ENCODE results near the gene REST. TPM values are rescaled to one million over a fixed set of nuclear protein-coding genes. Genes with fewer than 3 reads are reported as not detected.
A peak's percentile ranks its signal among the peaks of the same experiment; 100 is the strongest.

REST gene
- total RNA-seq, 1 experiment from 2014 or later, result 28.3 TPM

DNA sequence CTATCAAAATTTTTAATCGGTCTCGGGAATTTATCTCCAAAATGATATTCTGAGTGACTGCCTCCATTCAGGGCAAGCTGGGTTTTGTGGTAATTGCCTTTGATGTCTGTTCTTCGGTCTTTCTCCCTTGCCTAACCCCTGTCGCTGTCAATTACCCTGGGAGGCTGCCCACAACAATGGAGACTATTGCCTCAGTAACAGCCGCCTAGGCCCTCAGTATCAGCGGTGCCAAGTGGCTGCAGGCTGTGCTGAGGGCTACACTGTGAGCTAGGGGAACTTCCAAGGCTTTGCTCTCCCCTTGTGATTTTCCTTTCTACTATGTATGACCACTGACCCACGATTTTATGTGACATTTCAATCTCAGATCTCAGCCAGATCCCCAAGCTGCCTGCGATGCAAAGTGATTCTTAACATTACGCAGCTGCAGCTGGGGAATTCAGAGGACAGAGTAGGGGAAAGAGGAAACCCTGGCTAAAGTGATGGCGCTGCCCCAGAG lies 36.3 kb upstream of the REST start:
- Histone ChIP-seq H3K4me2 (no peak overlapping the region), H3K27ac (no peak overlapping the region), H4K20me1 (ENCODE audit: insufficient read depth) (no peaks in the 10 kb centered on the region), H2AFZ (no peak overlapping the region), H3K27me3 (ENCODE audit: insufficient read depth, low read depth) (no peaks in the 10 kb centered on the region), H3K9me3 (ENCODE audit: insufficient read depth, low read depth) (no peaks in the 10 kb centered on the region), H3K4me1 (replicated peaks; ENCODE audit: insufficient read depth) (no peaks in the 10 kb centered on the region), H3K36me3 (ENCODE audit: low read depth) (no peaks in the 10 kb centered on the region), H3K9me2 (ENCODE audit: insufficient read depth) (no peaks in the 10 kb centered on the region), H3F3A (ENCODE audit: insufficient read depth, low read depth) (no peaks in the 10 kb centered on the region), H3K79me2 (ENCODE audit: low read depth) (no peaks in the 10 kb centered on the region), H3K4me3 (no peak overlapping the region)
- no TSS peak for BruUV-seq (replicated peaks)
- ChIA-PET CTCF (no interaction called here), POLR2A (ENCODE audit: unreplicated experiment) (interaction anchor here (0.7 kb wide), 1 partner anchor 63 kb away, joined by 12 read pairs; no protein-coding TSS in a partner anchor)
- intact Hi-C loops (cut with micrococcal nuclease; ENCODE audit: unreplicated experiment), result no loop called here
- TF ChIP-seq EZH2 (IDR thresholded peaks at IDR 0.05; ENCODE audit: low read depth), result no peak
- TF ChIP-seq, protein P1, sequence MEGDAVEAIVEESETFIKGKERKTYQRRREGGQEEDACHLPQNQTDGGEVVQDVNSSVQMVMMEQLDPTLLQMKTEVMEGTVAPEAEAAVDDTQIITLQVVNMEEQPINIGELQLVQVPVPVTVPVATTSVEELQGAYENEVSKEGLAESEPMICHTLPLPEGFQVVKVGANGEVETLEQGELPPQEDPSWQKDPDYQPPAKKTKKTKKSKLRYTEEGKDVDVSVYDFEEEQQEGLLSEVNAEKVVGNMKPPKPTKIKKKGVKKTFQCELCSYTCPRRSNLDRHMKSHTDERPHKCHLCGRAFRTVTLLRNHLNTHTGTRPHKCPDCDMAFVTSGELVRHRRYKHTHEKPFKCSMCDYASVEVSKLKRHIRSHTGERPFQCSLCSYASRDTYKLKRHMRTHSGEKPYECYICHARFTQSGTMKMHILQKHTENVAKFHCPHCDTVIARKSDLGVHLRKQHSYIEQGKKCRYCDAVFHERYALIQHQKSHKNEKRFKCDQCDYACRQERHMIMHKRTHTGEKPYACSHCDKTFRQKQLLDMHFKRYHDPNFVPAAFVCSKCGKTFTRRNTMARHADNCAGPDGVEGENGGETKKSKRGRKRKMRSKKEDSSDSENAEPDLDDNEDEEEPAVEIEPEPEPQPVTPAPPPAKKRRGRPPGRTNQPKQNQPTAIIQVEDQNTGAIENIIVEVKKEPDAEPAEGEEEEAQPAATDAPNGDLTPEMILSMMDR (conservative IDR thresholded peaks at IDR 0.05), result no peak
- no peak for DNase-seq

DNA sequence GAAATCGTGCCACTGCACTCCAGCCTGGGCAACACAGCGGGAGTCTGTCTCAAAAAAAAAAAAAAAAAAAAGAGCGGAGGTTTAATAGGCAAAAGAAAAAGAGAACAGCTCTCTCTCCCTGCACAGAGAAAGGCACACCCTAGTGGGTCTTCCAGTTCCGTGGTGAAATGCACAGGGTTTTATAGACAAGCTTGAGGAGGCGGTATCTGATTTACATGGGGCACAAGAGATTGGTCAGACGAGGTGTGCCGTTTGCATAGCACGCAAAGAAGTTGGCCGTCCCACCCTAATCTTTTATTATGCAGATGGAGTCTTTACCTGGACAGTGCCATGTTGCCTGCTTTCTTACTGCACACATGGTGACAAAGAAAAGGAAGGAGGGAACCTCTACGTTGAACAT lies 33.5 kb upstream of the REST start:
- H3K27ac ChIP-seq, result no peak overlapping the region
- no peak overlapping the region for H3K4me2 ChIP-seq
- H3F3A ChIP-seq (ENCODE audit: insufficient read depth, low read depth), result no peaks in the 10 kb centered on the region
- ChIA-PET POLR2A (ENCODE audit: unreplicated experiment) (no interaction called here), CTCF (interaction anchor here (0.6 kb wide), 1 partner anchor 37 kb away, joined by 3 read pairs; no protein-coding TSS in a partner anchor)
- DNase-seq, result peak in 1 of 2 experiments; percentile 30
- intact Hi-C loops (cut with micrococcal nuclease; ENCODE audit: unreplicated experiment), result no loop called here
- H3K36me3 ChIP-seq (ENCODE audit: low read depth), result no peaks in the 10 kb centered on the region
- H2AFZ ChIP-seq, result no peak overlapping the region
- no peaks in the 10 kb centered on the region for H3K9me3 ChIP-seq (ENCODE audit: insufficient read depth, low read depth)
- no peaks in the 10 kb centered on the region for H3K79me2 ChIP-seq (ENCODE audit: low read depth)
- H3K27me3 ChIP-seq (ENCODE audit: insufficient read depth, low read depth), result no peaks in the 10 kb centered on the region
- H3K9me2 ChIP-seq (ENCODE audit: insufficient read depth), result no peaks in the 10 kb centered on the region
- no peaks in the 10 kb centered on the region for H4K20me1 ChIP-seq (ENCODE audit: insufficient read depth)
- no TSS peak for BruUV-seq (replicated peaks)
- TF ChIP-seq, protein P1 (conservative IDR thresholded peaks at IDR 0.05), result no peak
- no peak for TF ChIP-seq EZH2 (IDR thresholded peaks at IDR 0.05; ENCODE audit: low read depth)
- H3K4me3 ChIP-seq, result no peak overlapping the region
- H3K4me1 ChIP-seq (replicated peaks; ENCODE audit: insufficient read depth), result no peaks in the 10 kb centered on the region

DNA sequence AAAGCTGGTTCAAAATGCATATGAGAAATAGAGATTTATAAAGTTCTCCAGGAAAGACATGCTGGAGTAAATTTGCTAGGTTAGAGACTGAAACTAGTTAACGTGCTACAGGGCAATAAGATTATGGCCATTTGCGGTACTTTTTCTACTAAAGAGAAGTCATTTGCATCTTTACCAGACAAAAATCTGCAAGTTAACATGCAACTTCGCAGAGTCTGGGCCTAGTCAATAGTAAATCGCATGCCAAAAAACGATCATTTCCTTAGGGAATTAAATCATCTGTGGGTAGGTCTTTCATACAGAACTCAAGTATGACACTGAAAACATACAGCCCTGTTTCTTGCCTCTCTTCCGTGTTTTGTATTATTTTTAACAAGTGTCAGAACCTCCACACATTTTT lies 32.8 kb upstream of the REST start:
- no peaks in the 10 kb centered on the region for H3K9me2 ChIP-seq (ENCODE audit: insufficient read depth)
- no peaks in the 10 kb centered on the region for H4K20me1 ChIP-seq (ENCODE audit: insufficient read depth)
- H2AFZ ChIP-seq, result no peak overlapping the region
- DNase-seq, result no peak
- H3K4me3 ChIP-seq, result no peak overlapping the region
- TF ChIP-seq EZH2 (IDR thresholded peaks at IDR 0.05; ENCODE audit: low read depth), result no peak
- TF ChIP-seq, protein P1 (conservative IDR thresholded peaks at IDR 0.05), result no peak
- BruUV-seq (replicated peaks), result no TSS peak
- ChIA-PET CTCF (no interaction called here), POLR2A (ENCODE audit: unreplicated experiment) (no interaction called here)
- H3K79me2 ChIP-seq (ENCODE audit: low read depth), result no peaks in the 10 kb centered on the region
- H3K4me2 ChIP-seq, result no peak overlapping the region
- intact Hi-C loops (cut with micrococcal nuclease; ENCODE audit: unreplicated experiment), result no loop called here
- H3K27me3 ChIP-seq (ENCODE audit: insufficient read depth, low read depth), result no peaks in the 10 kb centered on the region
- no peak overlapping the region for H3K27ac ChIP-seq
- H3K36me3 ChIP-seq (ENCODE audit: low read depth), result no peaks in the 10 kb centered on the region
- no peaks in the 10 kb centered on the region for H3F3A ChIP-seq (ENCODE audit: insufficient read depth, low read depth)
- no peaks in the 10 kb centered on the region for H3K9me3 ChIP-seq (ENCODE audit: insufficient read depth, low read depth)
- no peaks in the 10 kb centered on the region for H3K4me1 ChIP-seq (replicated peaks; ENCODE audit: insufficient read depth)
